ENCODE data around the gene MECR.

MECR gene

DNA sequence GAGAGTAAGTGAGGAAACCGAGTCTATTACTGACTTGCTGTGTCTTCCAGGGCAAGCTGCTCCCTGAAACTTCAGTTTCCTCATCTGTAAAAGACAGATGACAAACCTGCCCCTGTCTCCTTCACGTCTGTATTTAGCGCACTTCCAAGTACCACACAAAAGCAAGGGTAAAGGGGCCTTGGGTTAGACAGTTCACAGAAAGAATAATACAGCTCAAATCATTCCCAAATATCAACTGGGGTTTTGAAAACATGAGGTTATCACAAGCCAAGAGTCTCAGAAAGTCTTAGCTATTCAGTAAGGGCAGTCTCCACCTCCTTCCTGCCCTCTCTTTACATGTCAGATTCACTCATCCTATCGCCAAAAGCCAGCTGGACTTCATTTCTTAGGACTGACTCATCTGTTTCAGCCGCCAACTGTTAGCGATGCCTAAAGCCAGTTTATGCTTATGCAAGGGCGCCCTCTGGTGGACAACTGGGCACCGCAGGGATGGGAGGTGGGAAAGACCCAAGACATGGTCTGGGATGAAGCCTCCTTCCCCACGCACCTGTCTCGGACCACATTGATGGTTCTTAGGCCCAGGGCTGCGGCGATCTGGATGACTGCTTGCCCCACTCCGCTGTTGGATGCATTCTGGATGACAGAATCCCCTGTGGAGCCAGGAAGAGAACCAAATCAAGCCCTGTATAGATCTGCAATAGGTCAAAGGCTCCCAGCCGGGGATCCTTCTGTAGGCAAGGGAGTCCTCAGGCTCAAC lies 28.0 kb downstream of the MECR start:
- peak; percentile 86 to 96 (median 89) for DNase-seq (ENCODE audit: low read depth in 4 of 4, low spot score in 1 of 4)

DNA sequence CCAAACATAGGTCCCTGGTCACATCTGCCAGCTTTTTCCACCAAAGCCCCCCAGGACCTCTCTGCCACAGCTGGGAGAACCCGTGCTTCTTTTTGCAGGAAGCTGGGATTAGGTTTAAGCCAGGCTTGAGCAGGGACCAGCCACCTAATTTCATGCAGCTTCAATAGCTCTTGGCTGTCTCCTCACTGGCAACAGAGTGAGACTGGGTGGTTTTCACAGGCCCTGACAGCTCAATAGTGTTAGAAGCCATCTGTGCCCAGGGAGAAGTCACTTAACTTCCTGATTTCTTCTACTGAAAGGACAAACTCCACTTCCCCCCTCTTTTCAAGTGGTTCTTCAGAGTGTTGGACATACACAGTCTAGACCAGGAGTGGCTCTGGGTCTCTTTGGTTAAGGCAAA lies 28.7 kb downstream of the MECR start:
- DNase-seq (ENCODE audit: low read depth in 4 of 4, low spot score in 1 of 4), result no peak

DNA sequence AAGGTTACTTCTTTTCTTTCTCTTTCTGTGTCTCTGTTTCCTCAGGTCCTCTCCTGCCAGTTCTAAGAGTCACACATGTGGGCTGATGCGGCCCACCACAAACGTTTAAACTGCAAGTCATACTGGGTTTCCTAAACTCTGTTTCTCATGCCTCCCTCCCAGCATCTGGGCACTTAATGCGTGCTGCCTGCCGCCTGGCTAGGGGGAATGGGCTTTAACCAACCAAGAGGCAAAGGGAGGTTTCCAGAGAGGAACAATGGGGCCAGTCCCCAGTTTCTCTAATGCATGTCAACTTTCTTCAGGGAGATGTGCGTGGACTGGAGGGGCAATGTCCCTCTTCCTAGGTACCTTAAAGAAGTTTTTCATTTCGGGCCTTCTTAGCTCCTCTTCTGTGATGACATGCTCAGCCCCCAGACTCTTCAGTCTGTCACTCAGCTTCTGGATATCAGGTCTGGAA lies 29.1 kb downstream of the MECR start:
- DNase-seq (ENCODE audit: low read depth in 4 of 4, low spot score in 1 of 4), result no peak

DNA sequence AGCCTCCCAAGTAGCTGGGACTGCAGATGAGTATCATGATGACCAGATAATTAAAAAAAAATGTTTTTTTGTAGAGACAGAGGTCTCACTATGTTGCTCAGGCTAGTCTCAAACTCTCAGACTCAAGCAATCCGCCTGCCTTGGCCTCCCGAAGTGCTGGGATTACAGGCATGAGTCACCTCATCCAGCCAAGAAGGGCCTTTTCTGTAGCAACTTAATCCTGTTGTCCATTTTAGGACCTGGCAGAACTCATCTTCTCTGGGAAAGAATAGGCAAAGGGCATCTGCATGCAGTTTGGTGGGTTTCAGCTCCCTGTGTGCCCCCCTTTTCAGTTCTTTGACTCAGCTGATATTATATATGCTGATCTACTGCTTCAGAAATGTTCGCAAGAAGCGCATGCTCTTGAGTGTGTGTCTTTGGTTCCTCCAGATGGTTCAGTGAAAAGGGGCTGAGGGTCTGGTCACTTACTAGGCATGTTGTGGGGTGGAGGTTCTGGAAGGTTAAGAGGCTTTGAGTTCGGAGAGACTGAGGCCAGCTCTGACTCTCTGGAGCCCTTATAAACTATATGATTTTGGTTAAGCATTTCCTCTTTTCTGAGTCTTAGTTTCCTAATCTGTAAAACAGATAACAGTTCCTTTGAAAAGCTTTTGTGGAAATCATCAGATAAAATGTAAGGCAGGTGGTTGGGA lies 29.7 kb downstream of the MECR start:
- no peak for DNase-seq (ENCODE audit: low read depth in 4 of 4, low spot score in 1 of 4)

DNA sequence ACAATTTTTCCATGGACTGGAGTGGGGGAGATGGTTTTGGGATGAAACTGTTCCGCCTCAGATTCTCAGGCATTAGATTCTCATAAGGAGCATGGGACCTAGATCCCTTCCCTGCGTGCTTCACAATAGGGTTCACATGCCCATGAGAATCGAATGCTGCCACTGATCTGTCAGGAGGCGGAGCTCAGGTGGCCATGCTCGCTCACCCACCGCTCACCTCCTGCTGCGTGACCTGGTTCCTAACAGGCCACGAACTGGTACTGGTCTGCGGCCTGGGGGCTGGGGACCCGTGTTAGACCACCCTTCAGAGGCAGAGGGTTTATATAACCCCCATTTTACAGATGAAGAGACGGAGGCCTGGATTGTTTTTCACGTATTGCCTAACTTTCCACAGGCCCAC lies 32.7 kb downstream of the MECR start:
- DNase-seq (ENCODE audit: low read depth in 4 of 4, low spot score in 1 of 4), result no peak

DNA sequence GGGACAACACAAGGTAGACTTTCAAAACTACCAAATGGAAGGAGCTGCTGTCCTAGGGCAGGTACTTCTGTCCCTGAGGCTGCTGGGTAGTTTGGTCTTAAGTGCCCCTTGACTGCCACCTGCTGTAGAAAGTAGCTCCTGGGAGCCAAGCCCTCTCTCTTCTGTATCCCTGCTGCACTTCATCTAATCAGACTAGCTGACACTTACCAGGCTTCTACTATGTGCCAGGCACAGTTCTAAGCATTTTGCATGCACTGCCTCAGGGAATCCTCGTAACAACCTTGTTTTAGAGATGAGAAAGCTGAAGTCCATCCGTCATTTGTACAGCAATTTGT lies 33.2 kb downstream of the MECR start:
- DNase-seq (ENCODE audit: low read depth in 4 of 4, low spot score in 1 of 4), result no peak

DNA sequence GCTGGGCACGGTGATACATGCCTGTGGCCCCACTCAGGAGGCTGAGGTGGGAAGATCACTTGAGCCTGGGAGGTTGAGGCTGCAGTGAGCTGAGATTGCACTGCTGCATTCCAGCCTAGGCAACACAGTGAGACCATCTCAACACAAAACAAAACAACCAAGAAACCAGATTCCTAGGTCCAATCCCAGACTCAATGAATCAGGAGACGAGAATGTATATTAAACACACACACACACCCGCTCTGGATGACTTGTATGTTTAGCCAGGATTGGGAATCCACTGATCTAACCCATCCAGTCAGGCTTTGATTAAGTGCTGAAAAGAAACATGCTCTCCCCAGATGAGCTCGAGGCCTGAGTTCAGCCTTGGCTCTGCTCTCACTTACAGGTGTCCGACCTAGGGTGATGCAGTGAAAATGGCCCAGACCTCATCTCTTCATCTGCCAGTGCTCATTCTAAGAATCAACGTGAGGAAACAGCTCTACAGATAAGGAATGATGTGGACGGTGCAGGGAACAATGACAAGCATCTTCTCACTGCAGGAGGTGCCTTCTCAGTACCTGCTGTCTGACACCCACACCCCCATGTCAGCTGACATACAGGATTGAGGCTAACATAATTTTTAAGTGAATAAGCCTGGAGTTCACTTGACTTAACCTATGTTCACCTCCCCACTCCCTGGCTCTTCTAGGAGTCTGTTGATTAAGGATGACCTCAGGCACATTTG lies 33.7 kb downstream of the MECR start:
- no peak for DNase-seq (ENCODE audit: low read depth in 4 of 4, low spot score in 1 of 4)

DNA sequence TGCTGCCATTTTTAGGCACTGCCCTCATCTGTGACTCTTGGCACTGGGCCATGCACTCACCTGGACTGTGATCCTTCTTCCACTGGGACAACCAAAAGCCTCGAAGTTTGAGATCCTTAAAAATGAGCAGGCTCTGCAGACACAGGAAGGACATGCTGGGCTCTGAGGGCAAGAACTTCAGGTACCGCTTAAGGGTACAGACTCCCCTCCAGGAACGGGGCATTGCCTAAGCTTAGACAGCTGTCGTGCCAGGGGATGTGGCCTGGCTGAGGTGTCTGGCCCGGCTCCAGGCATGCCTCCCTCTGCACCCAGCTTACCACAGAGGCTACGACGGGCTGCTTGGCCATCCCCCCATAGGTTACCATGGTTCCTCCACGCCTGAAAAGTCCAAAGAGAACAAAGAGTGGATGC lies 34.8 kb downstream of the MECR start:
- no peak for DNase-seq (ENCODE audit: low read depth in 4 of 4, low spot score in 1 of 4)

DNA sequence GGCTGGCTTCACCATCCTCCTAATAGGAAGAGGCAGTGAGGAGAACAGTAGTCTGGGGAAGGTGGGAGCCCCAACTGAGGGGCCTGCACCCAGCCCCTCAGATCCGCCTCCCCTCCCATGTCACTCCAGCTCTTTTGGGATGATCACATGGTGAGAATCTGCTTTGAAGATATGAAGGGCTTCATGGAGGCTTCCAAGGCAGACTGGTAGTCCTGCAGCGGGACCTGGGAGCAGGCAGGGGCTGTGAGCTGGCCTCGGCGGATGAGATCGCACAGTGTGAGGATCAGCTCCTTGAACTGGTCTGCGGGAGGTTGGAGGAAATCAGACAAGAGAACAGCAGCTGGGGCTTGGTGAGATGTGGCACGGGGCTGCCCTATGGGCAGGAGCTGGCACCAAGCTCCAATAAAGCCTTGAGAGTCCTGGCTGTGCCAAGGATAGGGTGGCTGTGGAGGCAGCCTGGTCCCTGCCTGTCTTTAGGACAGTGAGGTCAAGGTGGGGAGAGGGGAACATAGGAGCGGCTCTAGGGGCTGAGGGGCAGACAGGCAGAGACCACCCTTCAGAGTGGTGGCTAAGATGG lies 36.8 kb downstream of the MECR start:
- no peak for DNase-seq (ENCODE audit: low read depth in 4 of 4, low spot score in 1 of 4)

DNA sequence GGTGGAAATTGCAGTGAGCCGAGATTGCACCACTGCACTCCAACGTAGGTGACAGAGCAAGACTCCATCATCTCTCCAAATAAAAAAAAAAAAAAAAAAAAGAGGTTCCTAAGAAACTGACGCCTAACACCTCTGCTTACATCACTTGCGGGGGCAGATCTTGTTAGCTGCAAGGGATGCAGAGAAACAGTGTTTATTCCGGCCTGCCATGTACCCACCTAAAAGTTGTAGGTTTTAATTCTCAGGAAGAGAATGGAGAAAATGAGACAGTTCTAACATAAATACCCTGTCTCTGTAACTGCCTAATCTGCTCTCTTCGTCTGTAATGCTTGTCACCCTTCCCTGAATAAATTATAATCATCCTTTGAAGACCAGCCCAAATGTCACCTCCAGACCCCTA lies 40.0 kb downstream of the MECR start:
- DNase-seq (ENCODE audit: low read depth in 4 of 4, low spot score in 1 of 4), result no peak

DNA sequence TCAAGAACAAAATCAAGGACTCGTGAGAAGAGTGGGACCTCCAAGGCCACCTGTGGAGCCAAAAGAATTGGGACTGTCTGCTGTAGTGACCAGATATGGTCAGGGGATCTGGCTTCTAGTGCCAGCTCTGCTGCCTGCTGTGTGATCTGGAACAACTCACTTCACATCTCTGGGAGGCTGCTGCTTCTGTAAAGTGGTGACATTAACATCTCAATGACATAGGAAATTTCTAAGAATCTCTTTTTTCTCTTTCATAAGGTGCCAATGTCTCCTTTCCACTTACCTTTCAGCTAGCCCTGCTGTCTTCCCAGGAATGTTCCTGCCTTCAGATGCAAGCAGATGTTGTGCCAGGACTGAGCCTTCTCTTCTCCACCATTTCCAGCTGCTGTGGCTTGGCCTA lies 44.0 kb downstream of the MECR start:
- DNase-seq (ENCODE audit: low read depth in 4 of 4, low spot score in 1 of 4), result no peak

DNA sequence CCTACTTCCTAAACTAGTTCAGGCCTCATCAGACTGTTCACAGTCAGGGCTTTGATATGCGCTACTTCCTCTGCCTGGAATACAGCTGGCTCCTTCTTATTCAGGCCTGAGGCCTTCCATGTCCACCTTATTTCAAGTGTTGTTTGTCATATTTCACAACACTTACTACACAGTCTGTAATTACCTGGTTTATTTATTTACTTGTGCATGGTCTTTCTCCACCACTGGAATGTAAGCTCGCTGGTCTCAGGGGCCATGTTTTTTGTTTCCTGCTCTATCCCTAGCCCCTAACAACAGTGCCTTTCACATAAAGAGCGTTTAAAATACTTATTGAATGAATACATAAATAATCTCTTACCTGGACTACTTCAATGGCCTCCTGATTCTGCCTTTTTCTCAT lies 44.5 kb downstream of the MECR start:
- DNase-seq (ENCODE audit: low read depth in 4 of 4, low spot score in 1 of 4), result no peak

DNA sequence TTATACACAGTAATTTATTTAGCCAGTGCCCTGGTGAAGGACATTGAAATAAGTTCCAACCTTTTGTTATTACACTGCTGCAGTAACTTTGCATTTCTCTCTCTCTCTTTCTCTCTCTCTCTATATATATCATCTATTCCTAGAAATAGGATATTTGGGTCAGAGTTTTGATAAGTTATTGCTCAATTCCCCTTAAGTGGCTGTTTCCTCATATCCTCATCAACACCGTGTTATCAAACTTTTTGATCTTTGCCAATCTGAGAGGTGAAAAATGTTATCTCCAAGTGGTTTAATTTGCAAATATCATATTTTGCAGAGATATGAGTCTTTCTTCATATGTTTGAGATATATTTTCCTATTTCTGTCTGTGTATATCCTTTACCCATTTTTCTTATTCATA lies 47.4 kb downstream of the MECR start:
- DNase-seq (ENCODE audit: low read depth in 4 of 4, low spot score in 1 of 4), result no peak

DNA sequence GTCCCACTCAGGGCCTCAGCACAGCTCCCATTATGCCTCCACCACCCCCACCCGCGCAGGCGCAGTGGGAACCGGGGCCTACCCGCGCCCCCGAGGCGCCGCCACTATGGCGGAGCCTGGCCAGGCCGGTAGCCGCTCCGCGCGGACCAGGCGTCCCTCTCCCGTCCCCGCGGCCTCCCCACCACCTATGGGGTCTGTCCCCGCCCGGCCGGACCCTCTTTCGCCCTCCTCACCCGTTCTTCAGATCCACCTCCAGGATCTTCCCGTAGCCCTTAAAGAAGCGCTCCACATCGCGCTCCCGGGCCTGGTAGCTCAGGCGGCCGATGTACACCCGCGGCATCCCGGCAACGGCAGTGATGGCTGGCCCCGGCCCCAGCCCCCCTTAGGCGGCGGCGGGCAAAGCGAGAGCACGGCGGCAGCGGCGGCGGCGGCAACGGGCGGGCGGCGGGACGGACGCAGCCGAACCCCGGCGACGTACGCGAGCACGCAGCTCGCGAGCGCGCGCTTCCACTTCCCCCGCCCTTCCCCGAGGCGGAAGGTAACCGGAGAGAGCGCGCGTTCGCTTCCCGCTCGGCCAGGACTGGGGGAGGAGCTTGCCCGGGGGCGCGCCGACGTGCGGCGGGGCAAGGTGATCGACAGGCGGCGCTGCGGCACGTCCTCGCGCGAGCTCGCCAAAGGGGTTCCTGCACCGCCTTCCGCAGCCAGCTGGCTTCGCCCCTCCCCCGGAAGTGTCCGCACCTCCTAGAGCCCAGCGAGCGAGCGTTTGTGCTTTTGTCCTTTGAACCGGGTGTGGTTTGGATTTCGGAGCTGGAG lies 49.1 kb downstream of the MECR start, which contains the start of gene SRSF4:
TSS of gene SRSF4 (minus strand) at position 488 of the 813 bp plus-strand sequence. CDS start at position 340, 148 bp downstream.
- peak; percentile 94 to 98 (median 96) for DNase-seq (ENCODE audit: low read depth in 4 of 4, low spot score in 1 of 4)

DNA sequence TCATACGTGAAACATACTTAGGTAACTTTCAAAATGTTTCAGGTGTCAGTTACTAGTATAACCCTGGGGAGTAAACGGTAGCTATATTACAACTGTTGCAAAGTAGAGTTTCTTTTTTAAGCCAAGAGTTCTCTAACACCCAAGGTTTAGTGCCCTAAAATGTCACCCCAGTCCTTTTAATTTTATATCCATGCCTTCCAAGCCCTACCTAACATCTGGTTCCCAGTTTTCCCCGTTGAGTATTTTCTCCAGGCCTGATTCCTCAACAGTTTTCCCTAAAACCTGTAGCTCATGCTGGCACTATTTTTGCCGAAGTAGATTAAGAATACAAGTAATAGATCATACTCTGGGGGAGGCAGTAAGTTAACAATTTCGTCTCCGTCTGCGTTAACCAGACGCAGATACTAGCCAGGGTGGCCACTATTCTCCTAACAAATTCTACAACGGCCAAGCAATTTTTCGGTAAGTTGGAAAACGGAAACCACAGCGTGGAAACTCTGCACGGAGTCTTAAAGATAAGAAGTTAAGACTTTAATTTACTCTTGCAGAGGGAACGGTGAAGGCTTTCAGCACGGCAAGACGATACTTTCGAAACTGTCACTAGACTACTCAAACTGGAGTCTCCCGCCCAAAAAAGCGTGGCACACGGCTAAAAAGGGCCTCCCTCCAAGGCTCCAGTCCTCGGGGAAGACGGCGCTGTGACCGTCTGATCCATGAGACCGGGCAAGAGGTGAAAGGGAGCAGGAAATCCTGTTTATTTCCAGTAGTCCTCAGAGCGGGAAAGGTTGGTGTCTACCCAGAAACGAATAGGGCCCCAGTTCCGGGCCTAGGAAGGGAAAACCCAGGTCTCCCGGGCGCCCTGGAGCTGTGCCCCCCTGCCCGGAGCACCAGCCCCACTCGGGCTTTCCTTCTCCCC lies 50.0 kb downstream of the MECR start:
- DNase-seq (ENCODE audit: low read depth in 4 of 4, low spot score in 1 of 4), result no peak

DNA sequence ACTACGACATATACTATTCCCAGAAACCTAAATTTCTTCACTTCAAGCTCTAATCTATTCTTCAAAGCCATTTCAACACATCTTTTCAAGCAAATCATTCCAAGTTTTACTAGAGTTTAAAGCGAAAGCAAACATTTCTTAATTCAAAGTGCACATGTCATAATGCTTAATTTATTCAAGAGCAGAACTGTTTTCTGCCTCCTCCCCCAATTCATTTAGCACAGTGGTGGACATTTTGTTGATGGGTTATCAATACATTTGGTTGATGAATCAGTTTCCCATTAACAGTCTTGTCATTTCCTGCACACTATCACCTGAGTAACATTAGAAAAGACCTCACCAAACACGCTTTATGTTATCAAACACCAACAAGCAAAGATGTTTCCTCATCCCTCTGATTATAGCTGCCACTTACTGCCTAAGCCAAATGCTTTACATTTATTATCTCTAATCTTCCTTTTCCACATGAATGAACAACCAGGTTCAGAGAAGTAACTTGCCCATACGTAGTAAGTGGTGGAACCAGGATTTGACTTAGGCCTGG lies 51.0 kb downstream of the MECR start:
- no peak for DNase-seq (ENCODE audit: low read depth in 4 of 4, low spot score in 1 of 4)

DNA sequence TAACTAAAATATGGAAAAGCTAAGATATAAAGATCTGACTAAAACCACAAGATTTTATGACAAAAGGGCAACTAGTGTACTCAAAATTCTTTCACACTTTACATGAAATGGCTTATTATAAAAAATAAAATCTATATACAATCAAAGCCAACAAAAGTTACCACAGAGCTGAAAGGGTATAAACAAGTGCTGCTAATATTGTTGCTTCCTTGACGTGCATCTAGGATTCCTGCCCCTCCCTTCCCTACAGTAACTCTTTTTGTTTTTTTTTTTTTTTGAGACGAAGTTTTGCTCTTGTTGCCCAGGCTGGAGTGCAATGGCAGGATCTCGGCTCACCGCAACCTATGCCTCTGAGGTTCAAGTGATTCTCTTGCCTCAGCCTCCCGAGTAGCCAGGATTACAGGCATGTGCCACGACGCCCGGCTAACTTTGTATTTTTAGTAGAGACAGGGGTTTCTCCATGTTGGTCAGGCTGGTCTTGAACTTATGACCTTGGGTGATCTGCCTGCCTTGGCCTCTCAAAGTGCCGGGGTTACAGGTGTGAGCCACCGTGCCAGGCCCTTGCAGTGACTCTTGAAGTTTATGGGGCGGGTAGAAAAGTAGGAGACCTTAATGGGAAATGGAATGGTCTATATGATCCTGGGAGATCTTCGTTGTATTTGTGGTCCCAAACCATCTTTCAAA lies 53.6 kb downstream of the MECR start:
- DNase-seq (ENCODE audit: low read depth in 4 of 4, low spot score in 1 of 4), result no peak

DNA sequence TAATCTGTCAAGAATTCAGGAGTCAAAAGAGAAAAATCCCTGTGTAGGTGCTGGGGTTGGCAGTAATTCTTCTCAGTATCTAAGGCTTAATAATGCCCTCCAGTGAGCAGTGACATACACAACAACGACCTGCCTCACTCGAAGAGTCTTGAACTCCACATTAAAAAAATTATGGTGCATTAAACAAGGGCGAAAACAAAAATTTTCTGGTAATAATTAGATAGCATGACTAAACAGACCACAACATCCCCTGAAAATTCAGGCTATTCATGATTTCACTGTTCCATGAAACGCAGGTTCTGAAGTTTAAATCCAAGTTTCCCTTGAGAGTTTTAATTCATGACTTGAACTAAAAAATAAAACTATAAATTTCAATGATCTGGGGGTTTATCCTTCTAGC lies 54.2 kb downstream of the MECR start:
- no peak for DNase-seq (ENCODE audit: low read depth in 4 of 4, low spot score in 1 of 4)

DNA sequence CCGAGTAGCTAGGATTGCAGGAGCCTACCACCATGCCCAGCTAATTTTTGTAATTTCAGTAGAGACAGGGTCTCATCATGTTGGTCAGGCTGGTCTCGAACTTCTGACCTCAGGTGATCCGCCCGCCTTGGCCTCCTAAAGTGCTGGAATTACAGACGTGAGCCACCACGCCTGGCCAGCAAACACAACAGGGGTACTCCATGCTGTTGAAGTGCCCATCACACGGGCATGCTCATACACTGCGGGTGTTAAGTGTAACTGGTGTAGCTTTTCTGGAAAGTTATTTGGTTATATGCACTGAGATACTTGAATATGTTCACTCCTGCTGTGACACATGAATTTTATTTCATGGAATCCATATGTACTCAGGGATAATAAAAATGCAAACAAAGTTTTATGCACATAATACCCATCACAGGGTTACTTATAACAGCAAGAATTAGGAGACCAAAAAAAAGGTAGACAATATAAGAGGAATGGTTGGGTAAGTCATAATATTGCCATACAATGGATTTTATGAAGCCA lies 58.3 kb downstream of the MECR start:
- DNase-seq (ENCODE audit: low read depth in 4 of 4, low spot score in 1 of 4), result no peak

Measured in stimulated activated CD4-positive, alpha-beta T cell treated with anti-CD3 and anti-CD28 coated beads, Interleukin-1b, Interleukin-23, amount 100 ng/mL, for 24 hours (primary cell).